WTC11 (cell line): ENCODE data around the gene TRPV5.

Experiments used
- FOXP1 ChIP-seq: sonication (generic); formaldehyde crosslinking; IDR thresholded peaks from 2 replicates; pipeline ENCODE4 v1.8.0; 2022; ENCODE audit warnings: missing genetic modification reagents, mild to moderate bottlenecking, moderate library complexity, borderline replicate concordance
- TF ChIP-seq, protein P1 (sequence below): fragments of 200-600 bp; IDR thresholded peaks from 2 replicates; pipeline ENCODE4 v1.8.0; 2022; ENCODE audit warnings: antibody characterized with exemption
- TF ChIP-seq, protein P2 (sequence below): sonication (generic); formaldehyde crosslinking; conservative IDR thresholded peaks from 2 replicates; pipeline ENCODE4 v1.8.1; 2023; ENCODE audit warnings: mild to moderate bottlenecking, low read depth, missing genetic modification reagents, moderate library complexity

GRCh38 chr7:142960955-142961512 lies 27.5 kb upstream of the TRPV5 start:
- TF ChIP-seq, protein P1, sequence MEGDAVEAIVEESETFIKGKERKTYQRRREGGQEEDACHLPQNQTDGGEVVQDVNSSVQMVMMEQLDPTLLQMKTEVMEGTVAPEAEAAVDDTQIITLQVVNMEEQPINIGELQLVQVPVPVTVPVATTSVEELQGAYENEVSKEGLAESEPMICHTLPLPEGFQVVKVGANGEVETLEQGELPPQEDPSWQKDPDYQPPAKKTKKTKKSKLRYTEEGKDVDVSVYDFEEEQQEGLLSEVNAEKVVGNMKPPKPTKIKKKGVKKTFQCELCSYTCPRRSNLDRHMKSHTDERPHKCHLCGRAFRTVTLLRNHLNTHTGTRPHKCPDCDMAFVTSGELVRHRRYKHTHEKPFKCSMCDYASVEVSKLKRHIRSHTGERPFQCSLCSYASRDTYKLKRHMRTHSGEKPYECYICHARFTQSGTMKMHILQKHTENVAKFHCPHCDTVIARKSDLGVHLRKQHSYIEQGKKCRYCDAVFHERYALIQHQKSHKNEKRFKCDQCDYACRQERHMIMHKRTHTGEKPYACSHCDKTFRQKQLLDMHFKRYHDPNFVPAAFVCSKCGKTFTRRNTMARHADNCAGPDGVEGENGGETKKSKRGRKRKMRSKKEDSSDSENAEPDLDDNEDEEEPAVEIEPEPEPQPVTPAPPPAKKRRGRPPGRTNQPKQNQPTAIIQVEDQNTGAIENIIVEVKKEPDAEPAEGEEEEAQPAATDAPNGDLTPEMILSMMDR: no peak; the same call in 1 of the 2 replicates
- TF ChIP-seq, protein P2, sequence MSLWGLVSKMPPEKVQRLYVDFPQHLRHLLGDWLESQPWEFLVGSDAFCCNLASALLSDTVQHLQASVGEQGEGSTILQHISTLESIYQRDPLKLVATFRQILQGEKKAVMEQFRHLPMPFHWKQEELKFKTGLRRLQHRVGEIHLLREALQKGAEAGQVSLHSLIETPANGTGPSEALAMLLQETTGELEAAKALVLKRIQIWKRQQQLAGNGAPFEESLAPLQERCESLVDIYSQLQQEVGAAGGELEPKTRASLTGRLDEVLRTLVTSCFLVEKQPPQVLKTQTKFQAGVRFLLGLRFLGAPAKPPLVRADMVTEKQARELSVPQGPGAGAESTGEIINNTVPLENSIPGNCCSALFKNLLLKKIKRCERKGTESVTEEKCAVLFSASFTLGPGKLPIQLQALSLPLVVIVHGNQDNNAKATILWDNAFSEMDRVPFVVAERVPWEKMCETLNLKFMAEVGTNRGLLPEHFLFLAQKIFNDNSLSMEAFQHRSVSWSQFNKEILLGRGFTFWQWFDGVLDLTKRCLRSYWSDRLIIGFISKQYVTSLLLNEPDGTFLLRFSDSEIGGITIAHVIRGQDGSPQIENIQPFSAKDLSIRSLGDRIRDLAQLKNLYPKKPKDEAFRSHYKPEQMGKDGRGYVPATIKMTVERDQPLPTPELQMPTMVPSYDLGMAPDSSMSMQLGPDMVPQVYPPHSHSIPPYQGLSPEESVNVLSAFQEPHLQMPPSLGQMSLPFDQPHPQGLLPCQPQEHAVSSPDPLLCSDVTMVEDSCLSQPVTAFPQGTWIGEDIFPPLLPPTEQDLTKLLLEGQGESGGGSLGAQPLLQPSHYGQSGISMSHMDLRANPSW (CRISPR knock-in tag): no peak
- TF ChIP-seq FOXP1 (CRISPR knock-in tag): no peak
